HT-29 (cell line): Measurements from ENCODE around the gene MC4R. TPM values are rescaled to one million over a fixed set of nuclear protein-coding genes. Genes with fewer than 3 reads are reported as not detected.
A peak's percentile ranks its signal among the peaks of the same experiment; 100 is the strongest.
"Not testable (repeated sequence)": the region's sequence is repeated elsewhere in the genome, so short reads cannot be mapped to it uniquely, and the experiment has no call there.

ENCODE experiments used
- DNase-seq: peaks from one replicate; pipeline ENCODE4 v3.0.0-alpha.2; 2015; ENCODE audit warnings: low spot score
- total RNA-seq: library from RNA; depleted of rRNA; stranded (reverse); fragments of >200 nt; shearing (Covaris generic); gene quantifications from 2 replicates; pipeline ENCODE4 v1.2.3, GENCODE V29; 2014; rRNA removed

MC4R gene
- total RNA-seq = not detected in 2 replicates

- DNase-seq = no peak
Observed at GRCh38 chr18:60372596-60372995, at the start of gene MC4R. Gene MC4R, minus strand, starts transcription at chr18:60372775. Its CDS starts 426 bp downstream, at chr18:60372349.

- not testable (repeated sequence) for DNase-seq
Observed at GRCh38 chr18:60422306-60422705, 49.7 kb upstream of the MC4R start.

- no peak for DNase-seq
Observed at GRCh38 chr18:60421356-60422118, 49.0 kb upstream of the MC4R start.

- no peak for DNase-seq
Observed at GRCh38 chr18:60417946-60418345, 45.4 kb upstream of the MC4R start.

- peak; percentile 25 for DNase-seq
Observed at GRCh38 chr18:60413944-60414547, 41.5 kb upstream of the MC4R start.

GRCh38 chr18:60411715-60412114, 39.1 kb upstream of the MC4R start:
- DNase-seq = peak; percentile 5

- DNase-seq = no peak
Observed at GRCh38 chr18:60406721-60407120, 34.1 kb upstream of the MC4R start.

GRCh38 chr18:60404486-60405085, 32.0 kb upstream of the MC4R start:
- DNase-seq = no peak

- no peak for DNase-seq
Observed at GRCh38 chr18:60401346-60401745, 28.8 kb upstream of the MC4R start.

- DNase-seq = no peak
Observed at GRCh38 chr18:60391571-60392226, 19.1 kb upstream of the MC4R start.

GRCh38 chr18:60389314-60389713, 16.7 kb upstream of the MC4R start:
- no peak for DNase-seq

GRCh38 chr18:60385693-60386092, 13.1 kb upstream of the MC4R start:
- no peak for DNase-seq

GRCh38 chr18:60383893-60384292, 11.3 kb upstream of the MC4R start:
- DNase-seq = no peak

- no peak for DNase-seq
Observed at GRCh38 chr18:60377778-60378469, 5.3 kb upstream of the MC4R start.

GRCh38 chr18:60372132-60372531, 443 bp downstream of the MC4R start:
- DNase-seq = no peak

GRCh38 chr18:60358516-60358915, 14.1 kb downstream of the MC4R start:
- DNase-seq = no peak

- no peak for DNase-seq
Observed at GRCh38 chr18:60350941-60351340, 21.6 kb downstream of the MC4R start.

GRCh38 chr18:60350150-60350549, 22.4 kb downstream of the MC4R start:
- no peak for DNase-seq

- DNase-seq = no peak
Observed at GRCh38 chr18:60347526-60348045, 25.0 kb downstream of the MC4R start.

GRCh38 chr18:60339018-60339417, 33.6 kb downstream of the MC4R start:
- no peak for DNase-seq

- DNase-seq = no peak
Observed at GRCh38 chr18:60331890-60332289, 40.7 kb downstream of the MC4R start.
